IMR-90 (cell line): ENCODE measurements around the gene TNS1.

Experiments
- CEBPB ChIP-seq: IDR thresholded peaks from 2 replicates; pipeline ENCODE4 v1.6.1; 2012; ENCODE audit warnings: low read depth, low read length, improper control_type of control experiment
- POLR2A ChIP-seq: IDR thresholded peaks from 2 replicates; pipeline ENCODE4 v1.6.1; 2012; ENCODE audit warnings: mild to moderate bottlenecking, low read depth, low read length
- SMC3 ChIP-seq: fragments of 150-350 bp; IDR thresholded peaks from 2 replicates; pipeline ENCODE4 v1.6.1; 2016; ENCODE audit warnings: low read depth, mild to moderate bottlenecking, antibody characterized with exemption, low read length, moderate library complexity
- TF ChIP-seq, protein P1 (sequence below): conservative IDR thresholded peaks from 2 replicates; pipeline ENCODE4 v1.5.1; 2012; ENCODE audit warnings: mild to moderate bottlenecking, low read depth, low read length, improper control_type of control experiment

DNA sequence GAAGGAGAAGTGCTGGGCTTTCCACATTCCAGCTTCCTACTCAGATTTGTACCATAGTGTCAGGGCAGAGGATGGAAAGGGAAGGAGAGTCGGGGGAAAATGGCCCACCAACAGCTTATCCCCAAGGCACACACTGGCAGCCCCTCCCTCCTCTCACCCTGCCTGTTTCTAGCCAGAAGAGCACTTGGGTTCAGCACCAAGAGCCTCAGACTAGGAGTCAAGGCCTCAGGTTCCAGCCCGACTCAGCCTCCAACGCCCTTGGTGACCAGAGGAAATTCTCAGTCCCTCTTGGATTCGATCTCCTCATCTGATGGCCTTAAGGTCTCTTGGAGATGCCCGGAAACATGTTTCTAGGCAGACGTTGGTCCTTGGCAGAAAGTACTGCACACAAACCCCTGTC, 53.9 kb downstream of the TNS1 start:
- TF ChIP-seq POLR2A (no peak), SMC3 (no peak), CEBPB (no peak)
- TF ChIP-seq, protein P1, sequence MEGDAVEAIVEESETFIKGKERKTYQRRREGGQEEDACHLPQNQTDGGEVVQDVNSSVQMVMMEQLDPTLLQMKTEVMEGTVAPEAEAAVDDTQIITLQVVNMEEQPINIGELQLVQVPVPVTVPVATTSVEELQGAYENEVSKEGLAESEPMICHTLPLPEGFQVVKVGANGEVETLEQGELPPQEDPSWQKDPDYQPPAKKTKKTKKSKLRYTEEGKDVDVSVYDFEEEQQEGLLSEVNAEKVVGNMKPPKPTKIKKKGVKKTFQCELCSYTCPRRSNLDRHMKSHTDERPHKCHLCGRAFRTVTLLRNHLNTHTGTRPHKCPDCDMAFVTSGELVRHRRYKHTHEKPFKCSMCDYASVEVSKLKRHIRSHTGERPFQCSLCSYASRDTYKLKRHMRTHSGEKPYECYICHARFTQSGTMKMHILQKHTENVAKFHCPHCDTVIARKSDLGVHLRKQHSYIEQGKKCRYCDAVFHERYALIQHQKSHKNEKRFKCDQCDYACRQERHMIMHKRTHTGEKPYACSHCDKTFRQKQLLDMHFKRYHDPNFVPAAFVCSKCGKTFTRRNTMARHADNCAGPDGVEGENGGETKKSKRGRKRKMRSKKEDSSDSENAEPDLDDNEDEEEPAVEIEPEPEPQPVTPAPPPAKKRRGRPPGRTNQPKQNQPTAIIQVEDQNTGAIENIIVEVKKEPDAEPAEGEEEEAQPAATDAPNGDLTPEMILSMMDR, result no peak
